IgD-negative memory B cell (primary cell): ENCODE measurements around the gene OR14I1. TPM values are rescaled to one million over a fixed set of nuclear protein-coding genes. Genes with fewer than 3 reads are reported as not detected.

ENCODE experiments used
- polyA plus RNA-seq: library from polyadenylated mRNA; unstranded; fragments of 300-500 nt; fragmentation: Illumina TruSeq; gene quantifications from one replicate; pipeline ENCODE4 v1.2.3, GENCODE V29; 2021

Gene OR14I1
- polyA plus RNA-seq, 1 donor from 2014 or later = not detected

Other genes starting within 250 kb of the OR14I1 start
- gene OR2T3, start 229.4 kb downstream of the OR14I1 start, polyA plus RNA-seq = not detected
- 0.16 TPM for gene OR2T5, start 214.2 kb downstream of the OR14I1 start, polyA plus RNA-seq
- gene OR2G6, start 194.7 kb downstream of the OR14I1 start, polyA plus RNA-seq = not detected
- not detected for gene OR2T29, start 140.0 kb downstream of the OR14I1 start, polyA plus RNA-seq
- gene OR2T34, start 128.0 kb downstream of the OR14I1 start, polyA plus RNA-seq = not detected
- gene OR2T10, start 105.1 kb downstream of the OR14I1 start, polyA plus RNA-seq = 0.39 TPM
- gene OR2T11, start 67.7 kb downstream of the OR14I1 start, polyA plus RNA-seq = not detected
- gene OR2T35, start 57.5 kb downstream of the OR14I1 start, polyA plus RNA-seq = not detected
- not detected for gene OR2T27, start 47.2 kb downstream of the OR14I1 start, polyA plus RNA-seq
- gene LYPD8, start 53.0 kb upstream of the OR14I1 start, polyA plus RNA-seq = not detected
- 4.9 TPM for gene SH3BP5L, start 123.1 kb upstream of the OR14I1 start, polyA plus RNA-seq
- gene ZNF672, start 135.5 kb upstream of the OR14I1 start, polyA plus RNA-seq = 46.3 TPM
- 17.0 TPM for gene ZNF692, start 156.3 kb upstream of the OR14I1 start, polyA plus RNA-seq
- gene PGBD2, start 203.5 kb upstream of the OR14I1 start, polyA plus RNA-seq = 16.9 TPM